ENCODE data around the gene ST3GAL5.

GRCh38 chr2:85803704-85804425 is 84.9 kb downstream of the ST3GAL5 start:
- TF ChIP-seq CTCF (IDR thresholded peaks at IDR 0.05; ENCODE audit: low read length) (no peak), EZH2 (optimal IDR thresholded peaks at IDR 0.05; ENCODE audit: low read depth, low read length) (no peak), EZH2phosphoT487 (IDR thresholded peaks at IDR 0.05; ENCODE audit: low read length) (no peak)
